ENCODE measurements around the gene DOCK11.

DOCK11 gene

GRCh38 chrX:118521435-118521834 lies 25.8 kb downstream of the DOCK11 start:
- peak overlapping the region; percentile 57 for H3K27ac ChIP-seq (ENCODE audit: low read length)
- no peak overlapping the region for H3K4me3 ChIP-seq (ENCODE audit: low read depth in 1 of 2, low read length in 2 of 2)
- no peaks in the 10 kb centered on the region for H3K27me3 ChIP-seq (ENCODE audit: low read depth, low read length)
- no peaks in the 10 kb centered on the region for H3K36me3 ChIP-seq (ENCODE audit: control insufficient read depth in 1 of 2, insufficient read depth in 2 of 2, low read length in 2 of 2)
- H3K9me3 ChIP-seq (ENCODE audit: control insufficient read depth in 1 of 2, low read length in 2 of 2), result no peaks in the 10 kb centered on the region
- peaks cover 12 to 27% of the 10 kb centered on the region in 2 donors for H3K4me1 ChIP-seq (ENCODE audit: control insufficient read depth in 1 of 2, insufficient read depth in 2 of 2, low read length in 2 of 2)

GRCh38 chrX:118522230-118522926 lies 26.8 kb downstream of the DOCK11 start:
- no peak overlapping the region for H3K27ac ChIP-seq (ENCODE audit: low read length)
- peaks cover 12 to 27% of the 10 kb centered on the region in 2 donors for H3K4me1 ChIP-seq (ENCODE audit: control insufficient read depth in 1 of 2, insufficient read depth in 2 of 2, low read length in 2 of 2)

GRCh38 chrX:118523920-118524319 lies 28.3 kb downstream of the DOCK11 start:
- H3K27ac ChIP-seq (ENCODE audit: low read length), result no peak overlapping the region
- H3K4me3 ChIP-seq (ENCODE audit: low read depth in 1 of 2, low read length in 2 of 2), result no peak overlapping the region
- H3K9me3 ChIP-seq (ENCODE audit: control insufficient read depth in 1 of 2, low read length in 2 of 2), result no peaks in the 10 kb centered on the region
- no peaks in the 10 kb centered on the region for H3K36me3 ChIP-seq (ENCODE audit: control insufficient read depth in 1 of 2, insufficient read depth in 2 of 2, low read length in 2 of 2)
- no peaks in the 10 kb centered on the region for H3K27me3 ChIP-seq (ENCODE audit: low read depth, low read length)
- peaks cover 12 to 28% of the 10 kb centered on the region in 2 donors for H3K4me1 ChIP-seq (ENCODE audit: control insufficient read depth in 1 of 2, insufficient read depth in 2 of 2, low read length in 2 of 2)

More at GRCh38 chrX:118522230-118522926, 26.8 kb downstream of the DOCK11 start:
- H3K9me3 ChIP-seq (ENCODE audit: control insufficient read depth in 1 of 2, low read length in 2 of 2), result no peaks in the 10 kb centered on the region
- H3K27me3 ChIP-seq (ENCODE audit: low read depth, low read length), result no peaks in the 10 kb centered on the region
- H3K4me3 ChIP-seq (ENCODE audit: low read depth in 1 of 2, low read length in 2 of 2), result no peak overlapping the region
- H3K36me3 ChIP-seq (ENCODE audit: control insufficient read depth in 1 of 2, insufficient read depth in 2 of 2, low read length in 2 of 2), result no peaks in the 10 kb centered on the region

GRCh38 chrX:118524344-118524743 lies 28.7 kb downstream of the DOCK11 start:
- H3K4me1 ChIP-seq (ENCODE audit: control insufficient read depth in 1 of 2, insufficient read depth in 2 of 2, low read length in 2 of 2), result peaks cover 12 to 28% of the 10 kb centered on the region in 2 donors
- no peaks in the 10 kb centered on the region for H3K27me3 ChIP-seq (ENCODE audit: low read depth, low read length)
- no peak overlapping the region for H3K4me3 ChIP-seq (ENCODE audit: low read depth in 1 of 2, low read length in 2 of 2)
- no peaks in the 10 kb centered on the region for H3K36me3 ChIP-seq (ENCODE audit: control insufficient read depth in 1 of 2, insufficient read depth in 2 of 2, low read length in 2 of 2)
- no peak overlapping the region for H3K27ac ChIP-seq (ENCODE audit: low read length)
- H3K9me3 ChIP-seq (ENCODE audit: control insufficient read depth in 1 of 2, low read length in 2 of 2), result no peaks in the 10 kb centered on the region

GRCh38 chrX:118525174-118525730 lies 29.6 kb downstream of the DOCK11 start:
- Histone ChIP-seq H3K4me3 (ENCODE audit: low read depth in 1 of 2, low read length in 2 of 2) (no peak overlapping the region), H3K36me3 (ENCODE audit: control insufficient read depth in 1 of 2, insufficient read depth in 2 of 2, low read length in 2 of 2) (no peaks in the 10 kb centered on the region), H3K4me1 (ENCODE audit: control insufficient read depth in 1 of 2, insufficient read depth in 2 of 2, low read length in 2 of 2) (peaks cover 8 to 27% of the 10 kb centered on the region in 2 donors), H3K27ac (ENCODE audit: low read length) (no peak overlapping the region), H3K9me3 (ENCODE audit: control insufficient read depth in 1 of 2, low read length in 2 of 2) (no peaks in the 10 kb centered on the region), H3K27me3 (ENCODE audit: low read depth, low read length) (no peaks in the 10 kb centered on the region)

- H3K36me3 ChIP-seq (ENCODE audit: control insufficient read depth in 1 of 2, insufficient read depth in 2 of 2, low read length in 2 of 2), result no peaks in the 10 kb centered on the region
- H3K4me1 ChIP-seq (ENCODE audit: control insufficient read depth in 1 of 2, insufficient read depth in 2 of 2, low read length in 2 of 2), result peaks cover 3 to 19% of the 10 kb centered on the region in 2 donors
- no peak overlapping the region for H3K27ac ChIP-seq (ENCODE audit: low read length)
- H3K4me3 ChIP-seq (ENCODE audit: low read depth in 1 of 2, low read length in 2 of 2), result no peak overlapping the region
- H3K9me3 ChIP-seq (ENCODE audit: control insufficient read depth in 1 of 2, low read length in 2 of 2), result no peaks in the 10 kb centered on the region
- no peaks in the 10 kb centered on the region for H3K27me3 ChIP-seq (ENCODE audit: low read depth, low read length)
These were observed 30.5 kb downstream of the DOCK11 start for GRCh38 chrX:118526149-118526548.

GRCh38 chrX:118528071-118528737 lies 32.6 kb downstream of the DOCK11 start:
- peaks cover 0 to 5% of the 10 kb centered on the region in 2 donors for H3K4me1 ChIP-seq (ENCODE audit: control insufficient read depth in 1 of 2, insufficient read depth in 2 of 2, low read length in 2 of 2)
- H3K36me3 ChIP-seq (ENCODE audit: control insufficient read depth in 1 of 2, insufficient read depth in 2 of 2, low read length in 2 of 2), result no peaks in the 10 kb centered on the region
- no peaks in the 10 kb centered on the region for H3K9me3 ChIP-seq (ENCODE audit: control insufficient read depth in 1 of 2, low read length in 2 of 2)
- no peak overlapping the region for H3K4me3 ChIP-seq (ENCODE audit: low read depth in 1 of 2, low read length in 2 of 2)
- H3K27ac ChIP-seq (ENCODE audit: low read length), result no peak overlapping the region
- H3K27me3 ChIP-seq (ENCODE audit: low read depth, low read length), result no peaks in the 10 kb centered on the region

GRCh38 chrX:118530219-118530911 lies 34.8 kb downstream of the DOCK11 start:
- Histone ChIP-seq H3K9me3 (ENCODE audit: control insufficient read depth in 1 of 2, low read length in 2 of 2) (no peaks in the 10 kb centered on the region), H3K27ac (ENCODE audit: low read length) (no peak overlapping the region), H3K36me3 (ENCODE audit: control insufficient read depth in 1 of 2, insufficient read depth in 2 of 2, low read length in 2 of 2) (no peaks in the 10 kb centered on the region), H3K4me1 (ENCODE audit: control insufficient read depth in 1 of 2, insufficient read depth in 2 of 2, low read length in 2 of 2) (peaks cover 0 to 5% of the 10 kb centered on the region in 2 donors), H3K27me3 (ENCODE audit: low read depth, low read length) (no peaks in the 10 kb centered on the region), H3K4me3 (ENCODE audit: low read depth in 1 of 2, low read length in 2 of 2) (no peak overlapping the region)

- Histone ChIP-seq H3K4me1 (ENCODE audit: control insufficient read depth in 1 of 2, insufficient read depth in 2 of 2, low read length in 2 of 2) (peaks cover 4 to 15% of the 10 kb centered on the region in 2 donors), H3K27ac (ENCODE audit: low read length) (no peak overlapping the region), H3K4me3 (ENCODE audit: low read depth in 1 of 2, low read length in 2 of 2) (no peak overlapping the region), H3K27me3 (ENCODE audit: low read depth, low read length) (no peaks in the 10 kb centered on the region), H3K9me3 (ENCODE audit: control insufficient read depth in 1 of 2, low read length in 2 of 2) (no peaks in the 10 kb centered on the region), H3K36me3 (ENCODE audit: control insufficient read depth in 1 of 2, insufficient read depth in 2 of 2, low read length in 2 of 2) (no peaks in the 10 kb centered on the region)
These were observed 39.3 kb downstream of the DOCK11 start for GRCh38 chrX:118534716-118535493.

GRCh38 chrX:118536204-118536603 lies 40.6 kb downstream of the DOCK11 start:
- H3K27me3 ChIP-seq (ENCODE audit: low read depth, low read length), result no peaks in the 10 kb centered on the region
- H3K9me3 ChIP-seq (ENCODE audit: control insufficient read depth in 1 of 2, low read length in 2 of 2), result no peaks in the 10 kb centered on the region
- peak overlapping the region; percentile 21 for H3K27ac ChIP-seq (ENCODE audit: low read length)

More at GRCh38 chrX:118536204-118536603, 40.6 kb downstream of the DOCK11 start:
- Histone ChIP-seq H3K36me3 (ENCODE audit: control insufficient read depth in 1 of 2, insufficient read depth in 2 of 2, low read length in 2 of 2) (no peaks in the 10 kb centered on the region), H3K4me1 (ENCODE audit: control insufficient read depth in 1 of 2, insufficient read depth in 2 of 2, low read length in 2 of 2) (peaks cover 4 to 15% of the 10 kb centered on the region in 2 donors), H3K4me3 (ENCODE audit: low read depth in 1 of 2, low read length in 2 of 2) (no peak overlapping the region)
